ENCODE data around the gene TIGD1. TPM values are rescaled to one million over a fixed set of nuclear protein-coding genes. Genes with fewer than 3 reads are reported as not detected.

TIGD1 gene
- total and polyA plus RNA-seq, 2 of the 13 experiments (the other 11 are each of a cell fraction or from before 2014, with no cell fraction given): 3.5 to 9.5 TPM

GRCh38 chr2:232502911-232503808, 47.2 kb downstream of the TIGD1 start:
- FAIRE-seq (no peak), DNase-seq (ENCODE audit: low spot score) (no peak), ATAC-seq (peak; percentile 56)
- peaks cover 11% of the 10 kb centered on the region for H3K4me1 ChIP-seq (ENCODE audit: insufficient read depth, low read length)
- WGBS (ENCODE audit: low lambda C conversion rate): 4% methylated on average over 26 of the region's 75 CpGs
- POLR2A ChIA-PET: no interaction called here
- no peak overlapping the region for H3K27ac ChIP-seq (ENCODE audit: extremely low read length, insufficient read depth, low read length)
- H3K4me2 ChIP-seq (ENCODE audit: low read depth, low read length): peak overlapping the region; percentile 72
- no peaks in the 10 kb centered on the region for H4K20me1 ChIP-seq (ENCODE audit: insufficient read depth, low read length)
- in situ Hi-C loops (cut with HindIII; ENCODE audit: extremely low pct_ligation_motif_present, low pct_unique_long_range_greater_than_20kb) (no loop called here), intact Hi-C loops (cut with micrococcal nuclease; ENCODE audit: unreplicated experiment) (no loop called here)
- CTCF ChIA-PET (ENCODE audit: low intra/inter-chr PET ratio, low total read pairs): no interaction called here
- H2AFZ ChIP-seq (ENCODE audit: low read length): no peak overlapping the region
- no peaks in the 10 kb centered on the region for H3K9me3 ChIP-seq (ENCODE audit: low read length)
- H3K4me3 ChIP-seq (replicated peaks in 1 of 3; ENCODE audit: insufficient read depth in 1 of 3, low read depth in 2 of 3, low read length in 3 of 3): peak overlapping the region; percentile 45 to 67 (median 52); a peak in 5 of 6 replicates
- no peaks in the 10 kb centered on the region for H3K36me3 ChIP-seq (replicated peaks in 1 of 2; ENCODE audit: control insufficient read depth in 1 of 2, insufficient read depth in 2 of 2, low read length in 2 of 2)
- no peaks in the 10 kb centered on the region for H3K79me2 ChIP-seq (ENCODE audit: insufficient read depth, low read length)
- H3K9ac ChIP-seq (ENCODE audit: insufficient read depth, low read depth, low read length): 0 out of 2 replicates have a peak overlapping the region, but pooled peaks have one; percentile 20
- no TSS peak for BruUV-seq (replicated peaks)
- peaks cover 19 to 92% of the 10 kb centered on the region in 2 experiments for H3K27me3 ChIP-seq (ENCODE audit: control insufficient read depth in 1 of 2, insufficient read depth in 2 of 2, low read length in 2 of 2)
- peak; percentile 49 for TF ChIP-seq UBTF (CRISPR knock-in tag; IDR thresholded peaks at IDR 0.05)
- TF ChIP-seq ZBTB4 (CRISPR knock-in tag; IDR thresholded peaks at IDR 0.05; ENCODE audit: borderline replicate concordance): no peak
- TF ChIP-seq ZNF740 (CRISPR knock-in tag; IDR thresholded peaks at IDR 0.05): no peak
- TF ChIP-seq TARDBP (CRISPR knock-in tag; IDR thresholded peaks at IDR 0.05): no peak
- no peak for TF ChIP-seq RFXAP (CRISPR knock-in tag; IDR thresholded peaks at IDR 0.05; ENCODE audit: borderline replicate concordance)
- TF ChIP-seq HOXD1 (CRISPR knock-in tag; IDR thresholded peaks at IDR 0.05): no peak
- TF ChIP-seq ZFP62 (CRISPR knock-in tag; IDR thresholded peaks at IDR 0.05): no peak
- TF ChIP-seq KDM4B (CRISPR knock-in tag; IDR thresholded peaks at IDR 0.05): no peak
- no peak for TF ChIP-seq ZBTB10 (CRISPR knock-in tag; IDR thresholded peaks at IDR 0.05; ENCODE audit: borderline replicate concordance)
- no peak for TF ChIP-seq MBD4 (IDR thresholded peaks at IDR 0.05; ENCODE audit: borderline replicate concordance, low read length)
- no peak for TF ChIP-seq ZNF546 (CRISPR knock-in tag; conservative IDR thresholded peaks at IDR 0.05)
- TF ChIP-seq PCBP1 (IDR thresholded peaks at IDR 0.05; ENCODE audit: borderline replicate concordance, low read depth, low read length): no peak
- TF ChIP-seq ZNF614 (CRISPR knock-in tag; IDR thresholded peaks at IDR 0.05; ENCODE audit: borderline replicate concordance): no peak
- no peak for TF ChIP-seq RXRA (CRISPR knock-in tag; IDR thresholded peaks at IDR 0.05)
- TF ChIP-seq ZBTB21 (CRISPR knock-in tag; IDR thresholded peaks at IDR 0.05): peak; percentile 82
